ENCODE data around the gene TMEM106A. TPM values are rescaled to one million over a fixed set of nuclear protein-coding genes. Genes with fewer than 3 reads are reported as not detected.
"Not testable (repeated sequence)": the region's sequence is repeated elsewhere in the genome, so short reads cannot be mapped to it uniquely, and the experiment has no call there.

Gene TMEM106A, protein sequence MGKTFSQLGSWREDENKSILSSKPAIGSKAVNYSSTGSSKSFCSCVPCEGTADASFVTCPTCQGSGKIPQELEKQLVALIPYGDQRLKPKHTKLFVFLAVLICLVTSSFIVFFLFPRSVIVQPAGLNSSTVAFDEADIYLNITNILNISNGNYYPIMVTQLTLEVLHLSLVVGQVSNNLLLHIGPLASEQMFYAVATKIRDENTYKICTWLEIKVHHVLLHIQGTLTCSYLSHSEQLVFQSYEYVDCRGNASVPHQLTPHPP
- 10 to 100 TPM in 4 of 6 donors, 1 to 10 TPM in 2; 5.8 to 68.1 (median 16.9) TPM for total RNA-seq

- Histone ChIP-seq H3K27ac (peak within 1 kb of the TSS; percentile 78 to 94 (median 90)), H3K4me3 (peak within 1 kb of the TSS; percentile 61 to 73 (median 67)), H3K4me1 (peaks cover 14 to 24% (median 20%) of the 10 kb centered on the region in 4 donors), H3K9me3 (no peaks in the 10 kb centered on the region), H3K27me3 (no peaks in the 10 kb centered on the region), H3K36me3 (peaks cover 9 to 52% (median 30%) of the 10 kb centered on the region in 4 donors)
- DNase-seq (peak; percentile 83 to 91), ATAC-seq (ENCODE audit: low FRiP score in 2 of 2) (peak; percentile 91 to 95)
- peak; percentile 39 to 85 for TF ChIP-seq POLR2AphosphoS5 (IDR thresholded peaks at IDR 0.05)
- no peak for TF ChIP-seq EP300 (IDR thresholded peaks at IDR 0.05)
- TF ChIP-seq POLR2A (IDR thresholded peaks at IDR 0.05), result peak in 1 of 4 donors; percentile 58
- TF ChIP-seq, protein P1, sequence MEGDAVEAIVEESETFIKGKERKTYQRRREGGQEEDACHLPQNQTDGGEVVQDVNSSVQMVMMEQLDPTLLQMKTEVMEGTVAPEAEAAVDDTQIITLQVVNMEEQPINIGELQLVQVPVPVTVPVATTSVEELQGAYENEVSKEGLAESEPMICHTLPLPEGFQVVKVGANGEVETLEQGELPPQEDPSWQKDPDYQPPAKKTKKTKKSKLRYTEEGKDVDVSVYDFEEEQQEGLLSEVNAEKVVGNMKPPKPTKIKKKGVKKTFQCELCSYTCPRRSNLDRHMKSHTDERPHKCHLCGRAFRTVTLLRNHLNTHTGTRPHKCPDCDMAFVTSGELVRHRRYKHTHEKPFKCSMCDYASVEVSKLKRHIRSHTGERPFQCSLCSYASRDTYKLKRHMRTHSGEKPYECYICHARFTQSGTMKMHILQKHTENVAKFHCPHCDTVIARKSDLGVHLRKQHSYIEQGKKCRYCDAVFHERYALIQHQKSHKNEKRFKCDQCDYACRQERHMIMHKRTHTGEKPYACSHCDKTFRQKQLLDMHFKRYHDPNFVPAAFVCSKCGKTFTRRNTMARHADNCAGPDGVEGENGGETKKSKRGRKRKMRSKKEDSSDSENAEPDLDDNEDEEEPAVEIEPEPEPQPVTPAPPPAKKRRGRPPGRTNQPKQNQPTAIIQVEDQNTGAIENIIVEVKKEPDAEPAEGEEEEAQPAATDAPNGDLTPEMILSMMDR (IDR thresholded peaks at IDR 0.05), result peak in 4 of 6 experiments; percentile 34 to 57 (median 39)
- WGBS, 2 donors, result 1% methylated on average over 32 to 46 of the region's 54 CpGs
Observed at GRCh38 chr17:43211480-43212402, at the start of gene TMEM106A. Gene TMEM106A, plus strand, starts transcription at chr17:43211875. Its CDS starts 1,167 bp downstream, at chr17:43213042.

DNA sequence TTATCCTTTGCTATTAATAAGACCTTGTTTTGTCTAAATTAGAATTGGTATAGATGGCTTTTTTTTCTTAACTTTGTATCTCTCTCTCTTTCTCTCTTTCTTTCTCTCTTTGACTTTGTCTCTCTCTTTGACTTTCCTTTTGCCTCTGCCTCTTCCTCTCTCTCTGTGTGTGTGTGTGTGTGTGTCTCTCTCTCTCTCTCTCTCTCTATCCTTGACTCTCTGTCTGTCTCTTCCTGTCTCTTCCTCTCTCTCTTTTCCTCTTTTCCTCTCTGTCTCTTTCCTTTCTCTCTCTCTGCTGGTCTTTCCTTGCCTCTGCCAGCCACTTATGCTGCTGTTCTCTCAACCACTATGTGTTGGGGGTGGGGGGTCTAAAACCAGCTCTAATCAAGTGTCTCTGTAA, 45.7 kb upstream of the TMEM106A start:
- not testable (repeated sequence) for H3K9me3 ChIP-seq; ATAC-seq (ENCODE audit: low FRiP score in 2 of 2); DNase-seq; H3K27me3 ChIP-seq; H3K27ac ChIP-seq; H3K4me3 ChIP-seq
- H3K36me3 ChIP-seq, result peaks cover 0 to 12% (median 2%) of the 10 kb centered on the region in 4 donors
- peaks cover 10 to 14% (median 12%) of the 10 kb centered on the region in 4 donors for H3K4me1 ChIP-seq

GRCh38 chr17:43169561-43170139, 42.0 kb upstream of the TMEM106A start:
- TF ChIP-seq POLR2AphosphoS5 (IDR thresholded peaks at IDR 0.05) (no peak), EP300 (IDR thresholded peaks at IDR 0.05) (no peak), POLR2A (IDR thresholded peaks at IDR 0.05) (no peak)
- TF ChIP-seq, protein P1 (IDR thresholded peaks at IDR 0.05), result no peak
- peak overlapping the region; percentile 60 to 86 (median 72) for H3K4me3 ChIP-seq
- peaks cover 35 to 45% (median 38%) of the 10 kb centered on the region in 4 donors for H3K4me1 ChIP-seq
- 2 to 3% methylated on average over 24 to 25 of the region's 29 CpGs for WGBS, 2 donors
- no peaks in the 10 kb centered on the region for H3K9me3 ChIP-seq
- peak; percentile 49 to 66 for ATAC-seq (ENCODE audit: low FRiP score in 2 of 2)
- H3K27me3 ChIP-seq, result no peaks in the 10 kb centered on the region
- peak in 1 of 2 donors; percentile 85 for DNase-seq
- H3K27ac ChIP-seq, result peak overlapping the region; percentile 91 to 98 (median 96)
- H3K36me3 ChIP-seq, result peaks cover 0 to under 1% (median 0%) of the 10 kb centered on the region in 4 donors

DNA sequence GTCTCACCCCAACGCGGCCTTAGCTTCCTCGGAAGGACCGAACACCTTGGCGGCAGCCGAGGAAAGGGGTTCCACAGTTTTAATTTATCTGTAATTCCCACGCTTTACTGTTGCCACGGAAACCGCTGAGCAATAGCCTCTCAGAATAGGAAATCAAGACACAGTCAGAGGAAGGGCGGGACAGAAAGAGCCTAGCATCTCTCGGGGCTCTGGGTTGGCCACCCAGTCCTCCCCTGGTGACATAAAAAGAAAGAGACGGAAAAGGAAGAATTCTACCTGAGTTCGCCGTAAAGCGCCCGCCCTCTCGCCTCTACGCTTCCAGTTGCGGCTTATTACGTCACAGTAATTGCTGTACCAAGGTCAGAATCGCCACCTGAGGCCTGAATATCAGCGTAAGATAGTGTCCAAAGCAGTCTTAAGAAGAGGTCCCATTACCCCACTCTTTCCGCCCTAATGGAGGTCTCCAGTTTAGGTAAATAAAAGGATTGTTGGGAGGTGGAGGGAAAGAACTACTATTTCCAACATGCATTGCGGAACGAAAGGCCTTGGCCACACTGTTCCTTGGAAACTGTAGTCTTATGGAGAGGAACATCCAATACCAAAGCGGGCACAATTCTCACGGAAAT, 41.4 kb upstream of the TMEM106A start:
- H3K4me1 ChIP-seq, result peaks cover 40 to 50% (median 44%) of the 10 kb centered on the region in 4 donors
- 1% methylated on average over 26 to 27 of the region's 27 CpGs for WGBS, 2 donors

More for the DNA sequence above, 41.4 kb upstream of the TMEM106A start:
- H3K27ac ChIP-seq, result peak overlapping the region; percentile 91 to 98 (median 96)
- TF ChIP-seq, protein P1 (IDR thresholded peaks at IDR 0.05), result peak in 1 of 6 experiments; percentile 4
- TF ChIP-seq EP300 (IDR thresholded peaks at IDR 0.05), result peak in 2 of 4 donors; percentile 2 to 11
- TF ChIP-seq POLR2A (IDR thresholded peaks at IDR 0.05), result peak in 1 of 4 donors; percentile 54
- TF ChIP-seq POLR2AphosphoS5 (IDR thresholded peaks at IDR 0.05), result peak; percentile 63 to 79
- H3K36me3 ChIP-seq, result no peaks in the 10 kb centered on the region
- H3K4me3 ChIP-seq, result peak overlapping the region; percentile 60 to 86 (median 72)
- H3K27me3 ChIP-seq, result no peaks in the 10 kb centered on the region
- ATAC-seq (ENCODE audit: low FRiP score in 2 of 2) (peak; percentile 94 to 98), DNase-seq (peak in 1 of 2 donors; percentile 96)
- no peaks in the 10 kb centered on the region for H3K9me3 ChIP-seq
